ACC112 (cell line): Measurements from ENCODE around the gene SUPV3L1.

Experiments
- H2AFZ ChIP-seq: fragments of 200-600 bp; sonication (generic); one replicate; pipeline ENCODE4 v1.6.0; 2017; ENCODE audit warnings: antibody characterized with exemption, low read length; ENCODE audit not compliant: unreplicated experiment
- H3K27ac ChIP-seq: fragments of 200-600 bp; sonication (generic); 2 replicates; pipeline ENCODE4 v1.5.1; 2014; ENCODE audit warnings: low read depth, mild to moderate bottlenecking, antibody characterized with exemption, low read length, moderate library complexity
- H3K27me3 ChIP-seq: fragments of 200-600 bp; sonication (generic); 2 replicates; pipeline ENCODE4 v1.6.1; 2014; ENCODE audit warnings: mild to moderate bottlenecking, antibody characterized with exemption, low read length, moderate library complexity, mixed read lengths; ENCODE audit not compliant: insufficient read depth
- H3K36me3 ChIP-seq: fragments of 200-600 bp; sonication (generic); 2 replicates; pipeline ENCODE4 v1.6.1; 2016; ENCODE audit warnings: mild to moderate bottlenecking, antibody characterized with exemption, low read length, moderate library complexity, mixed read lengths; ENCODE audit not compliant: insufficient read depth
- H3K4me1 ChIP-seq: fragments of 200-600 bp; sonication (generic); one replicate; pipeline ENCODE4 v1.6.1; 2016; ENCODE audit warnings: low read length, mixed read lengths; ENCODE audit not compliant: insufficient read depth, unreplicated experiment, control insufficient read depth
- H3K4me3 ChIP-seq: fragments of 200-600 bp; sonication (generic); 2 replicates; pipeline ENCODE4 v1.5.1; 2014; ENCODE audit warnings: mild to moderate bottlenecking, low read depth, low read length
- H3K79me2 ChIP-seq: fragments of 200-600 bp; sonication (generic); one replicate; pipeline ENCODE4 v1.6.0; 2016; ENCODE audit warnings: low read length; ENCODE audit not compliant: control insufficient read depth, unreplicated experiment, insufficient read depth

SUPV3L1 gene

GRCh38 chr10:69217119-69217754 is 37.2 kb downstream of the SUPV3L1 start:
- H2AFZ ChIP-seq, result no peak overlapping the region

GRCh38 chr10:69218831-69219230 is 38.8 kb downstream of the SUPV3L1 start:
- Histone ChIP-seq H3K36me3 (no peaks in the 10 kb centered on the region), H2AFZ (no peak overlapping the region), H3K4me1 (peaks cover 35% of the 10 kb centered on the region), H3K4me3 (no peak overlapping the region), H3K27me3 (no peaks in the 10 kb centered on the region), H3K79me2 (no peaks in the 10 kb centered on the region), H3K27ac (no peak overlapping the region)

More at GRCh38 chr10:69217119-69217754, 37.2 kb downstream of the SUPV3L1 start:
- Histone ChIP-seq H3K27ac (peak overlapping the region; percentile 32), H3K27me3 (no peaks in the 10 kb centered on the region), H3K36me3 (no peaks in the 10 kb centered on the region), H3K4me3 (no peak overlapping the region), H3K79me2 (no peaks in the 10 kb centered on the region), H3K4me1 (peaks cover 26% of the 10 kb centered on the region)

GRCh38 chr10:69220041-69220451 is 40.0 kb downstream of the SUPV3L1 start, which contains the start of gene HKDC1:
TSS of gene HKDC1 (plus strand) at chr10:69220332. CDS start at chr10:69220436, 104 bp downstream.
- Histone ChIP-seq H3K4me3 (no peak within 1 kb of the TSS), H2AFZ (no peak within 1 kb of the TSS), H3K27ac (no peak within 1 kb of the TSS), H3K79me2 (no peaks in the 10 kb centered on the region), H3K4me1 (peaks cover 37% of the 10 kb centered on the region), H3K36me3 (no peaks in the 10 kb centered on the region), H3K27me3 (no peaks in the 10 kb centered on the region)

GRCh38 chr10:69220507-69220906 is 40.5 kb downstream of the SUPV3L1 start:
- H2AFZ ChIP-seq, result no peak overlapping the region
- H3K4me3 ChIP-seq, result no peak overlapping the region
- no peak overlapping the region for H3K27ac ChIP-seq
- peaks cover 41% of the 10 kb centered on the region for H3K4me1 ChIP-seq
- no peaks in the 10 kb centered on the region for H3K79me2 ChIP-seq
- no peaks in the 10 kb centered on the region for H3K27me3 ChIP-seq
- H3K36me3 ChIP-seq, result no peaks in the 10 kb centered on the region

- peaks cover 29% of the 10 kb centered on the region for H3K4me1 ChIP-seq
- H3K27ac ChIP-seq, result no peak overlapping the region
These were observed 42.4 kb downstream of the SUPV3L1 start for GRCh38 chr10:69222157-69223027.

GRCh38 chr10:69223028-69223342 is 43.0 kb downstream of the SUPV3L1 start:
- Histone ChIP-seq H3K4me1 (peaks cover 25% of the 10 kb centered on the region), H3K27me3 (no peaks in the 10 kb centered on the region), H3K27ac (no peak overlapping the region), H3K79me2 (no peaks in the 10 kb centered on the region), H3K36me3 (no peaks in the 10 kb centered on the region), H2AFZ (no peak overlapping the region), H3K4me3 (no peak overlapping the region)

More at GRCh38 chr10:69222157-69223027, 42.4 kb downstream of the SUPV3L1 start:
- Histone ChIP-seq H3K36me3 (no peaks in the 10 kb centered on the region), H3K79me2 (no peaks in the 10 kb centered on the region), H3K4me3 (no peak overlapping the region), H2AFZ (peak overlapping the region; percentile 14), H3K27me3 (no peaks in the 10 kb centered on the region)

GRCh38 chr10:69224862-69225657 is 45.0 kb downstream of the SUPV3L1 start:
- Histone ChIP-seq H3K27me3 (no peaks in the 10 kb centered on the region), H3K36me3 (no peaks in the 10 kb centered on the region), H3K4me3 (no peak overlapping the region), H3K79me2 (no peaks in the 10 kb centered on the region), H2AFZ (peak overlapping the region; percentile 53), H3K27ac (no peak overlapping the region), H3K4me1 (peaks cover 18% of the 10 kb centered on the region)

GRCh38 chr10:69225681-69226080 is 45.6 kb downstream of the SUPV3L1 start:
- Histone ChIP-seq H3K79me2 (no peaks in the 10 kb centered on the region), H3K4me3 (no peak overlapping the region), H3K4me1 (peaks cover 18% of the 10 kb centered on the region), H3K36me3 (no peaks in the 10 kb centered on the region), H2AFZ (peak overlapping the region; percentile 53), H3K27me3 (no peaks in the 10 kb centered on the region), H3K27ac (no peak overlapping the region)

GRCh38 chr10:69226919-69227450 is 47.0 kb downstream of the SUPV3L1 start:
- no peak overlapping the region for H2AFZ ChIP-seq
- H3K79me2 ChIP-seq, result no peaks in the 10 kb centered on the region
- no peak overlapping the region for H3K4me3 ChIP-seq
- peaks cover 20% of the 10 kb centered on the region for H3K4me1 ChIP-seq
- no peaks in the 10 kb centered on the region for H3K27me3 ChIP-seq
- H3K36me3 ChIP-seq, result no peaks in the 10 kb centered on the region
- no peak overlapping the region for H3K27ac ChIP-seq

- H3K27me3 ChIP-seq, result no peaks in the 10 kb centered on the region
- H3K36me3 ChIP-seq, result no peaks in the 10 kb centered on the region
- H3K27ac ChIP-seq, result no peak overlapping the region
- H2AFZ ChIP-seq, result no peak overlapping the region
- H3K79me2 ChIP-seq, result no peaks in the 10 kb centered on the region
- H3K4me1 ChIP-seq, result peaks cover 18% of the 10 kb centered on the region
- H3K4me3 ChIP-seq, result no peak overlapping the region
These were observed 48.1 kb downstream of the SUPV3L1 start for GRCh38 chr10:69228151-69228550.
